NT2/D1 (cell line): Measurements from ENCODE around the gene LIN7C.
"Not testable (repeated sequence)": the region's sequence is repeated elsewhere in the genome, so short reads cannot be mapped to it uniquely, and the experiment has no call there.

Experiments
- DNase-seq: peaks from one replicate; pipeline ENCODE4 v3.0.0-alpha.2; 2011; ENCODE audit warnings: low read depth, low spot score
- H3K27me3 ChIP-seq: 2 replicates; pipeline ENCODE4 v1.6.0; 2011; ENCODE audit warnings: mild to moderate bottlenecking; ENCODE audit not compliant: insufficient read length, insufficient read depth
- H3K36me3 ChIP-seq: 2 replicates; pipeline ENCODE4 v1.6.1; 2011; ENCODE audit warnings: mild to moderate bottlenecking, low read length, mixed read lengths; ENCODE audit not compliant: insufficient read depth, insufficient read length
- H3K4me1 ChIP-seq: 2 replicates; pipeline ENCODE4 v1.5.1; 2011; ENCODE audit not compliant: insufficient read depth, insufficient read length
- H3K4me3 ChIP-seq: 2 replicates; pipeline ENCODE4 v1.5.1; 2011; ENCODE audit warnings: low read depth; ENCODE audit not compliant: insufficient read length
- H3K9ac ChIP-seq: 2 replicates; pipeline ENCODE4 v1.6.0; 2011; ENCODE audit warnings: low read depth; ENCODE audit not compliant: insufficient read length
- H3K9me3 ChIP-seq: 2 replicates; pipeline ENCODE4 v1.5.1; 2011; ENCODE audit warnings: mild to moderate bottlenecking, low read length; ENCODE audit not compliant: insufficient read depth
- SUZ12 ChIP-seq: IDR thresholded peaks from 2 replicates; pipeline ENCODE4 v1.6.1; 2011; ENCODE audit not compliant: insufficient read length, insufficient read depth; ENCODE audit errors: extremely low read depth
- YY1 ChIP-seq: IDR thresholded peaks from 2 replicates; pipeline ENCODE4 v1.6.1; 2011; ENCODE audit not compliant: insufficient read length, insufficient read depth
- ZNF274 ChIP-seq: IDR thresholded peaks from 2 replicates; pipeline ENCODE4 v1.6.1; 2011; ENCODE audit warnings: mild to moderate bottlenecking, low read depth, low read length

The LIN7C gene

DNA sequence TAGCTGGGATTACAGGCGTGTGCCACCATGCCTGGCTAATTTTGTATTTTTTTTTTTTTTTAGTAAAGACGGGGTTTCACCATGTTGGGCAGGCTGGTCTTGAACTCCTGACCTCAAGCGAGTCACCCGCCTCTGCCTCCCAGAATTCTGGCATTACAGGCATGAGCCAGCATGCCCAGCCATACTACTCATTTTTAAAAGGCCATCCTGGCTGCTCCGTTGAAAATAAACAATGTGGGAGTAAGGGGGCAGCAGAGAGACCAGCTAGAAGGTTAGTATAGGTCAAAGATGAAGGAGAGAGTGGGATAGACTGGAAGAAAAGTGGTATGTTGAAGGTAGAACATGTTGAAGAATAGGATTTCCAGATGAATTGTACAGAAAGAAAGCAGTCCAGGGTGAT, 17.6 kb upstream of the LIN7C start:
- Histone ChIP-seq H3K9ac (no peak overlapping the region), H3K9me3 (no peaks in the 10 kb centered on the region), H3K36me3 (no peaks in the 10 kb centered on the region), H3K4me3 (no peak overlapping the region), H3K27me3 (no peaks in the 10 kb centered on the region), H3K4me1 (no peaks in the 10 kb centered on the region)
- TF ChIP-seq YY1 (no peak), SUZ12 (no peak), ZNF274 (no peak)
- peak; percentile 6 for DNase-seq

DNA sequence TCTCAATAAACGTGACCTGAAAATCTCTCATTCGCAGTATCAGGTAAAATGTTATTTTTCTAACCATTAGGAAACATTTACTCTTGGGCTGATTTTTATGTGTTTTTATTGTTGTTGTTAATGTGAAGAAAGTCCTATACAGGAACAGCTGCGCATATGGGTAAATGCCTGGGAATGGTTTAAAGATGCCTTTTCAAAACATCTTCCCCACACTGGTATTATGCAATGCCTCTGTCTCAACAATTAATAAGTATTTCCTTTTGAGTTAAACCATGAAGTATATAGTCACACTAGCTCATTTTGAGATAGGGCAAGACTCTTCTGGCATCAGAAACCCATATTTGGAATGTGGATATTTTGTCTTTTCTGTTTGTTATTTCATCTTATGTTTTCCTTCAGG, 13.7 kb upstream of the LIN7C start:
- no peak for DNase-seq
- H3K9ac ChIP-seq: no peak overlapping the region
- H3K27me3 ChIP-seq: no peaks in the 10 kb centered on the region
- H3K4me1 ChIP-seq: no peaks in the 10 kb centered on the region
- TF ChIP-seq YY1 (no peak), SUZ12 (no peak), ZNF274 (no peak)
- H3K9me3 ChIP-seq: no peaks in the 10 kb centered on the region
- H3K36me3 ChIP-seq: no peaks in the 10 kb centered on the region
- no peak overlapping the region for H3K4me3 ChIP-seq

DNA sequence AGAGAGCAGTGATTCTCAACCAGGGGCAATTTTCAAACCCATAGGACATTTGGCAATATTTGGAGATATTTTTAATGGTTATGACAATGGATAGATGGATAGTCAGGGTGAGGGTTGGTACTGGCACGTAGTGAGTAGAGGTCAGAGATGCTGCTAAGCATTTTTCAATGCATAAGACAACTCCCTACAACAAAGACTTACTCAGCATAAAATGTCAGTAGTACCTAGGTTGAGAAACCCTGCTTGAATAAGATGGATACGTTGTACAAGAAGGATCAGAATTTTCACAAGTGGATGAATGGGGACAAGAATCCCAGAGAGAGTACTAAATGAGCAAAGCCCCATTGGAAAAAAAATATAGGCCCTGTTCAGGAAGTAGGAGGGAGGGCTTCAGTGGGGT, 11.9 kb upstream of the LIN7C start:
- no peak overlapping the region for H3K9ac ChIP-seq
- H3K4me1 ChIP-seq: no peaks in the 10 kb centered on the region
- H3K36me3 ChIP-seq: no peaks in the 10 kb centered on the region
- H3K4me3 ChIP-seq: no peak overlapping the region
- DNase-seq: no peak
- H3K9me3 ChIP-seq: no peaks in the 10 kb centered on the region
- H3K27me3 ChIP-seq: no peaks in the 10 kb centered on the region
- TF ChIP-seq SUZ12 (no peak), YY1 (no peak), ZNF274 (no peak)

DNA sequence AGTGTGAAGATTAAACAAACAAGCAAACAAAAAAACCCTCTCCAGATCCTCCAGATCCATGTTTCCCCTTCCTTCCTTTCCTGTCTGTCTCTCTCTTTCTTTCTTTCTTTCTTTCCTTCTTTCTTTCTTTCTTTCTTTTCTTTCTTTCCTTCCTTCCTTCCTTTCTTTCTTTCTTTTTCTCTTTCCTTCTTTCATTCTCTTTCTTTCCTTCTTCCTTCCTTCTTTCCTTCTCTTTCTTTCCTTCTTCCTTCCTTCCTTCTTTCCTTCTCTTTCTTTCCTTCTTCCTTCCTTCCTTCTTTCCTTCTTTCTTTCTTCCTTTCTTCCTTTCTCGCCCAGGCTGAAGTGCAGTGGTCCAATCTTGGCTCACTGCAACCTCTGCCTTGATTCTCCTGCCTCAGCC, 10.9 kb upstream of the LIN7C start:
- not testable (repeated sequence) for H3K9ac ChIP-seq, H3K9me3 ChIP-seq, H3K4me3 ChIP-seq, H3K27me3 ChIP-seq, DNase-seq, H3K36me3 ChIP-seq, H3K4me1 ChIP-seq

DNA sequence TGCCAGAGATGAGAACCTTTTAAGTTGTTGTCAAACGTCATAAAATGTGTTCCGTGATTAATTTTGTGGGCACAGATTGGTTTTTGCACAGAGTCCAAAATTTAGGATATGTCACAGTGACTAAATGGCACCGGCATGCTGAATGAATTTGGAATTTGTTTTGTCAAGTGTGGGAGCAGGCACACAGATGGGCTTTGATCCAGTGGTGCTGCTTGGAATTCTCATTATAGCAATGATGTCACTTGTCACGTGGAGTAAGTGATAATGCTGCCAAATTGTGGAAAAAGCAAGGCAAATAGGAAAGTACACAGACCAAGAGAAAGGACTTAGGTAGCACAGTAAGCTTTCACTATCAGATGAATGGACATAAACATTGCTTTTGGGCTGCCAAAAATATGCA, 8.0 kb upstream of the LIN7C start:
- Histone ChIP-seq H3K9ac (no peak overlapping the region), H3K27me3 (no peaks in the 10 kb centered on the region), H3K4me3 (no peak overlapping the region), H3K36me3 (no peaks in the 10 kb centered on the region), H3K4me1 (no peaks in the 10 kb centered on the region), H3K9me3 (no peaks in the 10 kb centered on the region)
- TF ChIP-seq YY1: no peak
- no peak for TF ChIP-seq SUZ12
- no peak for TF ChIP-seq ZNF274
- DNase-seq: no peak

DNA sequence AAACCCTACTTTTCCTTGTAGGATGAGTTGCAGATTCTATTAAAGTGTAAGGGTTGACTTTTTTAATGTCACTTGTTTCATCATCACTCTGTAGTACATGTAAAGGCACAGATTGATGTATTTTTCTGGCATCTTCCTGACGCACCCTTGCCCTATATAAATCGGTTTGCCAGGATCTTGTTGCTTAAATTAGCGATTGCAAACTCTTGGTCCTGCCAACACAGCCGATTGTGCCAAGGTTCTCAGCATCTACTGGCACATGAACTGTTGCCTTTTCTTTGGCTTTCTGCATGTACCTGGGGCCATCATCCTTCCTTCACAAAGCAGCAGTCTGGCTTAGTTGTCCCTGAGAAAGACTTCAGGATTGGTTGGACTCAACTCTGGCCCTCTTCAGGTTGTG, 7.5 kb upstream of the LIN7C start:
- no peaks in the 10 kb centered on the region for H3K4me1 ChIP-seq
- no peaks in the 10 kb centered on the region for H3K27me3 ChIP-seq
- H3K4me3 ChIP-seq: no peak overlapping the region
- no peaks in the 10 kb centered on the region for H3K9me3 ChIP-seq
- no peak for DNase-seq
- no peak overlapping the region for H3K9ac ChIP-seq
- H3K36me3 ChIP-seq: no peaks in the 10 kb centered on the region
- TF ChIP-seq ZNF274: no peak
- TF ChIP-seq YY1: no peak
- TF ChIP-seq SUZ12: no peak

DNA sequence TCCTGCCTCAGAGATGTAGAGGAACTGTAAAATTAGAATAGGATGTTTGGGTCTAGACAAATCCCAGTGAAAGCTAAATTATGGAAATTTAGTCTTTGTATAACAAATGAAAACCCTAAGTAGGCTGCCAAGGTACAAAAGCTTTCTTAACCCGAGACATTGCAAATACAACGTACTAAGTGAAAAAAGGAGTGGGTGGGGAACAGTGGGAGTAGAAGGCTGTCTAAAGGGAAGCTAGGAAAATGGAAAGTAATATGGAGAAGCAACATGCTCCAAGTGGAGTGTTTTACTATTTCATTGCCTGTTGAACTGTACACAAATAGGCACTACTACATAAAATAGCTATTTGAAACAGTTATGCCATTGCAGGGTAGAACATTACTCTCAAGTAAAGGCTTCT, 6.8 kb upstream of the LIN7C start:
- no peaks in the 10 kb centered on the region for H3K27me3 ChIP-seq
- H3K9ac ChIP-seq: no peak overlapping the region
- no peaks in the 10 kb centered on the region for H3K4me1 ChIP-seq
- DNase-seq: no peak
- TF ChIP-seq SUZ12: no peak
- TF ChIP-seq YY1: no peak
- no peak for TF ChIP-seq ZNF274
- H3K4me3 ChIP-seq: no peak overlapping the region
- H3K9me3 ChIP-seq: no peaks in the 10 kb centered on the region
- H3K36me3 ChIP-seq: no peaks in the 10 kb centered on the region

DNA sequence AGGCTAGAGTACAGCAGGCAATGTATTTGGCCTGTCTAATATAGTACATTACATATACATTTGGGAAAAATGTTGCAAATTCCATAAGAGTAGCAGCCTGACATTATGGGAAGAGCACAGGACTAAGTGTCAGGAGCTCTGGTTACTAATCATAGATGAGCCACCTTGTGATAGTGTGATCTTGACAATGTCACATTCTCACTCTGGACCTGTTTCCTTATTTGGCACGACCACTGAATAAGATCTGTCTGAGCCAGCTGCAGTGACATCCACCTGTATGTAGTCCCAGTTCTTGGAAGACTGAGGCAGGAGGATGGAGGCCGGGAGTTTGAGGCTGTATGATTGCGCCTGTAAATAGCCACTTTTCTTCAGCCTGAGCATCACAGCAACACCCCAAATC, 5.7 kb upstream of the LIN7C start:
- H3K4me3 ChIP-seq: no peak overlapping the region
- no peaks in the 10 kb centered on the region for H3K9me3 ChIP-seq
- TF ChIP-seq SUZ12 (no peak), ZNF274 (no peak), YY1 (no peak)
- no peak for DNase-seq
- no peaks in the 10 kb centered on the region for H3K27me3 ChIP-seq
- no peak overlapping the region for H3K9ac ChIP-seq
- no peaks in the 10 kb centered on the region for H3K4me1 ChIP-seq
- no peaks in the 10 kb centered on the region for H3K36me3 ChIP-seq
